Stimulated activated CD4-positive, alpha-beta T cell treated with anti-CD3 and anti-CD28 coated beads, TNF-alpha, amount 100 ng/mL, for 4 hours (primary cell): ENCODE results near the gene NHEJ1.

Experiments
- DNase-seq, 3 experiments: peaks; one replicate each; pipeline ENCODE4 v3.0.0-alpha.2; 2020; ENCODE audit warnings: low read depth in 3 of 3

Gene NHEJ1

GRCh38 chr2:219058541-219059374 lies 101.9 kb downstream of the NHEJ1 start:
- no peak for DNase-seq

- DNase-seq, result peak; percentile 53 to 65 (median 54)
Measured at GRCh38 chr2:219057709-219058540, 102.7 kb downstream of the NHEJ1 start.

GRCh38 chr2:219056896-219057708 lies 103.5 kb downstream of the NHEJ1 start:
- no peak for DNase-seq

GRCh38 chr2:219056176-219056895 lies 104.3 kb downstream of the NHEJ1 start:
- no peak for DNase-seq

- no peak for DNase-seq
Measured at GRCh38 chr2:219054956-219055903, 105.4 kb downstream of the NHEJ1 start.

- DNase-seq, result no peak
Measured at GRCh38 chr2:219049282-219049681, 111.3 kb downstream of the NHEJ1 start.

GRCh38 chr2:219045937-219046550 lies 114.6 kb downstream of the NHEJ1 start:
- DNase-seq, result no peak

GRCh38 chr2:219042750-219043149 lies 117.9 kb downstream of the NHEJ1 start:
- DNase-seq, result no peak

GRCh38 chr2:219042157-219042556 lies 118.5 kb downstream of the NHEJ1 start:
- no peak for DNase-seq

GRCh38 chr2:219041252-219041651 lies 119.4 kb downstream of the NHEJ1 start, which contains the start of gene CFAP65:
TSS of gene CFAP65 (minus strand) at chr2:219041516. CDS start at chr2:219039048, 2,468 bp downstream.
- DNase-seq, result no peak

GRCh38 chr2:219038600-219038999 lies 122.0 kb downstream of the NHEJ1 start:
- DNase-seq, result no peak

GRCh38 chr2:219037783-219038499 lies 122.7 kb downstream of the NHEJ1 start:
- DNase-seq, result no peak

GRCh38 chr2:219035942-219036341 lies 124.7 kb downstream of the NHEJ1 start:
- no peak for DNase-seq

- no peak for DNase-seq
Measured at GRCh38 chr2:219034823-219035222, 125.8 kb downstream of the NHEJ1 start.

- DNase-seq, result no peak
Measured at GRCh38 chr2:219032051-219032745, 128.4 kb downstream of the NHEJ1 start.

GRCh38 chr2:219031005-219031738 lies 129.4 kb downstream of the NHEJ1 start:
- no peak for DNase-seq

GRCh38 chr2:219030177-219030940 lies 130.3 kb downstream of the NHEJ1 start:
- DNase-seq, result no peak
